IMR-90 (cell line): Measurements from ENCODE around the gene MLLT1. TPM values are rescaled to one million over a fixed set of nuclear protein-coding genes. Genes with fewer than 3 reads are reported as not detected.

Experiments used
- ATAC-seq: fragments of 200-7000 bp; cut with Tn5 transposase; 2 replicates; pipeline ENCODE4 v1.9.1; 2020; ENCODE audit warnings: low read depth, mild to moderate bottlenecking, moderate library complexity
- BruUV-seq: library from RNA; stranded (reverse); fragments of 400-500 nt; replicated peaks from 2 replicates; lab custom pipeline; 2021; lab: Mats Ljungman, UMichigan
- CTCF ChIA-PET: fragments of 300-600 bp; formaldehyde crosslinking; extraction: SDS; loops from one replicate; lab custom pipeline; 2021; ENCODE audit warnings: antibody characterized with exemption; lab: Yijun Ruan, JAX
- POLR2A ChIA-PET: fragments of 300-600 bp; sonication (Branson Sonifier 250); formaldehyde crosslinking; loops from one replicate; lab custom pipeline; 2022; ENCODE audit warnings: antibody characterized with exemption; ENCODE audit not compliant: unreplicated experiment; lab: Charles Lee
- DNase-seq: peaks from one replicate; pipeline ENCODE4 v3.0.0; 2013
- H2AFZ ChIP-seq: replicated peaks from 2 replicates; pipeline ENCODE3; 2013; ENCODE audit warnings: low read length, mild to moderate bottlenecking; ENCODE audit not compliant: poor library complexity
- H2AK5ac ChIP-seq: 2 replicates; pipeline ENCODE4 v1.6.1; 2013; ENCODE audit warnings: low read depth, low read length, inconsistent platforms
- H2AK9ac ChIP-seq: replicated peaks from 2 replicates; pipeline ENCODE3; 2013; ENCODE audit warnings: mild to moderate bottlenecking, low read depth, low read length, moderate library complexity; ENCODE audit not compliant: poor library complexity
- H2BK120ac ChIP-seq: 2 replicates; pipeline ENCODE4 v1.6.1; 2013; ENCODE audit warnings: low read depth, low read length, inconsistent platforms
- H2BK15ac ChIP-seq: 3 replicates; pipeline ENCODE4 v1.6.1; 2013; ENCODE audit warnings: low read depth, low read length, inconsistent platforms
- H2BK20ac ChIP-seq: 2 replicates; pipeline ENCODE4 v1.6.1; 2013; ENCODE audit warnings: low read depth, mild to moderate bottlenecking, inconsistent platforms, low read length, moderate library complexity
- H2BK5ac ChIP-seq: 2 replicates; pipeline ENCODE4 v1.6.1; 2013; ENCODE audit warnings: mild to moderate bottlenecking, low read depth, low read length, inconsistent platforms; ENCODE audit not compliant: poor library complexity, severe bottlenecking
- H3K14ac ChIP-seq: replicated peaks from 2 replicates; pipeline ENCODE4 v1.6.1; 2013; ENCODE audit warnings: low read depth, low read length, inconsistent platforms
- H3K18ac ChIP-seq: 2 replicates; pipeline ENCODE4 v1.6.1; 2013; ENCODE audit warnings: low read depth, low read length, control low read depth
- H3K23ac ChIP-seq: 2 replicates; pipeline ENCODE4 v1.6.1; 2013; ENCODE audit warnings: low read depth, low read length, inconsistent platforms
- H3K27ac ChIP-seq: 2 replicates; pipeline ENCODE4 v1.5.1; 2013; ENCODE audit warnings: mild to moderate bottlenecking, control low read depth, low read length; ENCODE audit not compliant: insufficient read depth
- H3K27me3 ChIP-seq: 2 replicates; pipeline ENCODE4 v1.6.1; 2013; ENCODE audit warnings: low read length; ENCODE audit not compliant: control insufficient read depth, insufficient read depth
- H3K36me3 ChIP-seq: 2 replicates; pipeline ENCODE4 v1.6.1; 2013; ENCODE audit warnings: low read length, mixed read lengths; ENCODE audit not compliant: control insufficient read depth, insufficient read depth
- H3K4ac ChIP-seq: 2 replicates; pipeline ENCODE4 v1.6.1; 2013; ENCODE audit warnings: low read depth, low read length, inconsistent platforms
- H3K4me1 ChIP-seq: 2 replicates; pipeline ENCODE4 v1.6.1; 2013; ENCODE audit warnings: low read length, mixed read lengths; ENCODE audit not compliant: control insufficient read depth, insufficient read depth
- H3K4me2 ChIP-seq: 2 replicates; pipeline ENCODE4 v1.6.1; 2013; ENCODE audit warnings: low read depth, mild to moderate bottlenecking, control low read depth, low read length, moderate library complexity
- H3K4me3 ChIP-seq: 2 replicates; pipeline ENCODE4 v1.5.1; 2013; ENCODE audit warnings: low read depth, mild to moderate bottlenecking, control low read depth, low read length, moderate library complexity; ENCODE audit not compliant: insufficient read depth
- H3K56ac ChIP-seq: 2 replicates; pipeline ENCODE4 v1.6.1; 2013; ENCODE audit warnings: low read length, inconsistent platforms; ENCODE audit not compliant: insufficient read depth; ENCODE audit errors: extremely low read depth
- H3K79me1 ChIP-seq, 2 experiments: 2 replicates each; pipeline ENCODE4 v1.6.1; 2013; ENCODE audit warnings: low read length in 2 of 2, inconsistent platforms in 1 of 2, low read depth in 1 of 2
- H3K9ac ChIP-seq: 2 replicates; pipeline ENCODE4 v1.6.1; 2013; ENCODE audit warnings: low read depth, low read length, control low read depth
- H3K9me1 ChIP-seq: 2 replicates; pipeline ENCODE4 v1.6.1; 2013; ENCODE audit warnings: low read length, inconsistent platforms; ENCODE audit not compliant: insufficient read depth
- H3K9me3 ChIP-seq: 2 replicates; pipeline ENCODE4 v1.6.1; 2013; ENCODE audit warnings: low read length; ENCODE audit not compliant: control insufficient read depth, insufficient read depth
- H4K20me1 ChIP-seq: 2 replicates; pipeline ENCODE4 v1.6.1; 2013; ENCODE audit warnings: low read length, inconsistent platforms; ENCODE audit not compliant: insufficient read depth
- H4K5ac ChIP-seq: 2 replicates; pipeline ENCODE4 v1.6.1; 2013; ENCODE audit warnings: mild to moderate bottlenecking, low read depth, low read length, control low read depth
- H4K8ac ChIP-seq, 2 experiments: 2 replicates each; pipeline ENCODE4 v1.6.1; 2013; ENCODE audit warnings: low read depth in 2 of 2, low read length in 2 of 2, control low read depth in 1 of 2, inconsistent platforms in 1 of 2
- H4K91ac ChIP-seq: 2 replicates; pipeline ENCODE4 v1.6.1; 2013; ENCODE audit warnings: low read depth, low read length, inconsistent platforms; ENCODE audit not compliant: insufficient read depth
- FOS ChIP-seq: fragments of 150-350 bp; IDR thresholded peaks from 2 replicates; pipeline ENCODE4 v1.6.1; 2016; ENCODE audit warnings: low read depth, low read length
- MAFK ChIP-seq: IDR thresholded peaks from 2 replicates; pipeline ENCODE4 v1.6.1; 2012; ENCODE audit warnings: low read depth, low read length, improper control_type of control experiment
- MXI1 ChIP-seq: IDR thresholded peaks from 2 replicates; pipeline ENCODE4 v1.6.1; 2012; ENCODE audit warnings: low read depth, mild to moderate bottlenecking, low read length, moderate library complexity, borderline replicate concordance
- NFE2L2 ChIP-seq: fragments of 150-350 bp; IDR thresholded peaks from 2 replicates; pipeline ENCODE4 v1.6.1; 2016; ENCODE audit warnings: low read depth, mild to moderate bottlenecking, low read length
- RFX5 ChIP-seq: IDR thresholded peaks from 2 replicates; pipeline ENCODE4 v1.8.0; 2012; ENCODE audit warnings: low read depth, mild to moderate bottlenecking, low read length, moderate library complexity
- SMC3 ChIP-seq: fragments of 150-350 bp; IDR thresholded peaks from 2 replicates; pipeline ENCODE4 v1.6.1; 2016; ENCODE audit warnings: low read depth, mild to moderate bottlenecking, antibody characterized with exemption, low read length, moderate library complexity
- WGBS, 2 experiments: methylation state at CpG; one replicate each; pipeline versions ENCODE4 v1.1.5 to v1.1.7; 2013; ENCODE audit warnings: missing lambda C conversion rate in 2 of 2; ENCODE audit not compliant: insufficient read length in 1 of 2; ENCODE audit errors: extremely low coverage in 2 of 2; 5-methylcytosine and 5-hydroxymethylcytosine counted together
- dilution Hi-C: fragments of 300-500 bp; cut with HindIII; formaldehyde crosslinking; loops from one replicate; pipeline ENCODE4 v1.14.3; 2018; ENCODE audit warnings: low sequenced_read_pairs; ENCODE audit not compliant: unreplicated experiment
- in situ Hi-C: fragments of 300-500 bp; cut with MboI; formaldehyde crosslinking; loops from 3 replicates; pipeline ENCODE4 v1.14.3; 2019; ENCODE audit warnings: low sequenced_read_pairs, inconsistent platforms, mixed read lengths
- intact Hi-C: fragments of 100-400 bp; cut with micrococcal nuclease; formaldehyde crosslinking; loops from 2 replicates; pipeline ENCODE4 v1.10.0; 2022
- polyA plus RNA-seq, 3 experiments: library from polyadenylated mRNA; depleted of rRNA; stranded (reverse); fragments of >200 nt; gene quantifications; 2 replicates each; pipeline ENCODE4 v1.2.3, GENCODE V29; 2012; ENCODE audit warnings: low replicate concordance in 1 of 3
- total RNA-seq: library from RNA; depleted of rRNA; stranded (reverse); fragments of >200 nt; gene quantifications from 2 replicates; pipeline ENCODE4 v1.2.3, GENCODE V29; 2012
- TF ChIP-seq, protein P1 (sequence below): fragments of 150-350 bp; IDR thresholded peaks from 2 replicates; pipeline ENCODE4 v1.6.1; 2017; ENCODE audit warnings: mild to moderate bottlenecking, antibody characterized with exemption, low read length, low read depth
- TF ChIP-seq, protein P2 (sequence below): fragments of 150-350 bp; IDR thresholded peaks from 2 replicates; pipeline ENCODE4 v1.6.1; 2016; ENCODE audit warnings: low read depth, mild to moderate bottlenecking, low read length, moderate library complexity, borderline replicate concordance

MLLT1 gene
- total and polyA plus RNA-seq, 2 of the 4 experiments (the other 2 are of a cell fraction), result 1.3 to 30.6 TPM

GRCh38 chr19:6196361-6196760 lies 83.4 kb downstream of the MLLT1 start:
- dilution Hi-C loops, result no loop called here

More at GRCh38 chr19:6196361-6196760, 83.4 kb downstream of the MLLT1 start:
- Histone ChIP-seq H3K27ac (no peak overlapping the region), H4K5ac (no peak overlapping the region), H4K91ac (no peak overlapping the region), H3K27me3 (no peaks in the 10 kb centered on the region), H2AK9ac (no peak overlapping the region), H4K8ac (no peak overlapping the region), H3K9me1 (peaks cover 5% of the 10 kb centered on the region; the same call in 1 of the 2 replicates), H3K56ac (no peak overlapping the region), H3K14ac (no peak overlapping the region), H3K9ac (no peak overlapping the region), H3K36me3 (no peaks in the 10 kb centered on the region), H2BK5ac (no peak overlapping the region), H4K20me1 (no peaks in the 10 kb centered on the region), H3K4me1 (no peaks in the 10 kb centered on the region), H3K9me3 (no peaks in the 10 kb centered on the region; the same call in 1 of the 2 replicates), H2AK5ac (no peak overlapping the region), H3K18ac (no peak overlapping the region), H3K4me2 (no peak overlapping the region), H2BK15ac (no peak overlapping the region), H3K4ac (no peak overlapping the region), H3K23ac (no peak overlapping the region), H2AFZ (no peak overlapping the region), H2BK20ac (no peak overlapping the region), H2BK120ac (no peak overlapping the region), H3K4me3 (no peak overlapping the region), H3K79me1 (peaks cover 22 to 24% of the 10 kb centered on the region in 2 experiments)
- intact Hi-C loops, result no loop called here
- no peak for ATAC-seq
- DNase-seq, result no peak
- POLR2A ChIA-PET, result no interaction called here
- 100% methylated on average over 2 of the region's 5 CpGs; no CpG with 5 or more reads in 1 of the 2 experiments for WGBS, 2 experiments
- BruUV-seq, result no TSS peak
- CTCF ChIA-PET, result no interaction called here
- no peak for TF ChIP-seq MXI1
- no peak for TF ChIP-seq NFE2L2
- TF ChIP-seq, protein P1, sequence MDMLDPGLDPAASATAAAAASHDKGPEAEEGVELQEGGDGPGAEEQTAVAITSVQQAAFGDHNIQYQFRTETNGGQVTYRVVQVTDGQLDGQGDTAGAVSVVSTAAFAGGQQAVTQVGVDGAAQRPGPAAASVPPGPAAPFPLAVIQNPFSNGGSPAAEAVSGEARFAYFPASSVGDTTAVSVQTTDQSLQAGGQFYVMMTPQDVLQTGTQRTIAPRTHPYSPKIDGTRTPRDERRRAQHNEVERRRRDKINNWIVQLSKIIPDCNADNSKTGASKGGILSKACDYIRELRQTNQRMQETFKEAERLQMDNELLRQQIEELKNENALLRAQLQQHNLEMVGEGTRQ, result no peak
- no peak for TF ChIP-seq SMC3
- TF ChIP-seq RFX5, result no peak
- no peak for TF ChIP-seq FOS
- no peak for TF ChIP-seq MAFK
- TF ChIP-seq, protein P2, sequence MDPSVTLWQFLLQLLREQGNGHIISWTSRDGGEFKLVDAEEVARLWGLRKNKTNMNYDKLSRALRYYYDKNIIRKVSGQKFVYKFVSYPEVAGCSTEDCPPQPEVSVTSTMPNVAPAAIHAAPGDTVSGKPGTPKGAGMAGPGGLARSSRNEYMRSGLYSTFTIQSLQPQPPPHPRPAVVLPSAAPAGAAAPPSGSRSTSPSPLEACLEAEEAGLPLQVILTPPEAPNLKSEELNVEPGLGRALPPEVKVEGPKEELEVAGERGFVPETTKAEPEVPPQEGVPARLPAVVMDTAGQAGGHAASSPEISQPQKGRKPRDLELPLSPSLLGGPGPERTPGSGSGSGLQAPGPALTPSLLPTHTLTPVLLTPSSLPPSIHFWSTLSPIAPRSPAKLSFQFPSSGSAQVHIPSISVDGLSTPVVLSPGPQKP, result no peak
- in situ Hi-C loops, result no loop called here
